Measurements from ENCODE around the gene TBX15.

The TBX15 gene

GRCh38 chr1:118914379-118915161, 73.6 kb downstream of the TBX15 start:
- no peak overlapping the region for H3K4me2 ChIP-seq (ENCODE audit: low read depth, low read length)
- H3K9ac ChIP-seq (ENCODE audit: low read length), result no peak overlapping the region
- no peak for TF ChIP-seq CTCF (IDR thresholded peaks at IDR 0.05; ENCODE audit: low read length)
- TF ChIP-seq EZH2phosphoT487 (IDR thresholded peaks at IDR 0.05; ENCODE audit: low read length), result no peak
- TF ChIP-seq EZH2 (optimal IDR thresholded peaks at IDR 0.05; ENCODE audit: low read depth, low read length), result no peak
- H4K20me1 ChIP-seq (ENCODE audit: insufficient read depth, low read length), result no peaks in the 10 kb centered on the region
- no peak overlapping the region for H3K27ac ChIP-seq (ENCODE audit: low read length)
- no peaks in the 10 kb centered on the region for H3K79me2 ChIP-seq (ENCODE audit: low read length)
- no peaks in the 10 kb centered on the region for H3K27me3 ChIP-seq (replicated peaks; ENCODE audit: insufficient read depth, low read length)
- H3F3A ChIP-seq (ENCODE audit: insufficient read depth, low read length), result no peaks in the 10 kb centered on the region; the same call in none of the 2 replicates
- DNase-seq, result no peak
- H2AFZ ChIP-seq (ENCODE audit: low read length), result no peak overlapping the region
- H3K4me3 ChIP-seq (ENCODE audit: low read length), result no peak overlapping the region
- H3K9me3 ChIP-seq (replicated peaks; ENCODE audit: insufficient read depth, low read length), result no peaks in the 10 kb centered on the region
- H3K36me3 ChIP-seq (replicated peaks; ENCODE audit: insufficient read depth, low read length), result no peaks in the 10 kb centered on the region
- peaks cover 16% of the 10 kb centered on the region for H3K4me1 ChIP-seq (ENCODE audit: low read length)
- no peaks in the 10 kb centered on the region for H3K9me2 ChIP-seq (replicated peaks; ENCODE audit: insufficient read depth, low read length)

- H4K20me1 ChIP-seq (ENCODE audit: insufficient read depth, low read length), result no peaks in the 10 kb centered on the region
- no peaks in the 10 kb centered on the region for H3F3A ChIP-seq (ENCODE audit: insufficient read depth, low read length)
- TF ChIP-seq EZH2 (optimal IDR thresholded peaks at IDR 0.05; ENCODE audit: low read depth, low read length) (no peak), EZH2phosphoT487 (IDR thresholded peaks at IDR 0.05; ENCODE audit: low read length) (no peak), CTCF (IDR thresholded peaks at IDR 0.05; ENCODE audit: low read length) (no peak)
- H3K9me3 ChIP-seq (replicated peaks; ENCODE audit: insufficient read depth, low read length), result no peaks in the 10 kb centered on the region
- no peaks in the 10 kb centered on the region for H3K36me3 ChIP-seq (replicated peaks; ENCODE audit: insufficient read depth, low read length)
- peaks cover 10% of the 10 kb centered on the region for H3K4me1 ChIP-seq (ENCODE audit: low read length)
- H3K27ac ChIP-seq (ENCODE audit: low read length), result no peak overlapping the region
- H3K27me3 ChIP-seq (replicated peaks; ENCODE audit: insufficient read depth, low read length), result no peaks in the 10 kb centered on the region
- no peak for DNase-seq
- H3K4me2 ChIP-seq (ENCODE audit: low read depth, low read length), result no peak overlapping the region
- H3K9me2 ChIP-seq (replicated peaks; ENCODE audit: insufficient read depth, low read length), result no peaks in the 10 kb centered on the region
- H3K9ac ChIP-seq (ENCODE audit: low read length), result no peak overlapping the region
- H3K4me3 ChIP-seq (ENCODE audit: low read length), result no peak overlapping the region
- no peaks in the 10 kb centered on the region for H3K79me2 ChIP-seq (ENCODE audit: low read length)
- H2AFZ ChIP-seq (ENCODE audit: low read length), result no peak overlapping the region
Observed at GRCh38 chr1:118913818-118914217, 74.3 kb downstream of the TBX15 start.

GRCh38 chr1:118912574-118912973, 75.6 kb downstream of the TBX15 start:
- H3K4me3 ChIP-seq (ENCODE audit: low read length), result no peak overlapping the region
- 0 out of 2 replicates have a peak, but pooled peaks cover under 1% of the 10 kb centered on the region for H3K4me1 ChIP-seq (ENCODE audit: low read length)
- peak overlapping the region; percentile 27; the same call in 1 of the 2 replicates for H2AFZ ChIP-seq (ENCODE audit: low read length)
- no peaks in the 10 kb centered on the region for H3K9me2 ChIP-seq (replicated peaks; ENCODE audit: insufficient read depth, low read length)
- no peaks in the 10 kb centered on the region for H3K79me2 ChIP-seq (ENCODE audit: low read length)
- no peaks in the 10 kb centered on the region for H3K36me3 ChIP-seq (replicated peaks; ENCODE audit: insufficient read depth, low read length)
- H3K27ac ChIP-seq (ENCODE audit: low read length), result no peak overlapping the region
- H3K4me2 ChIP-seq (ENCODE audit: low read depth, low read length), result no peak overlapping the region
- no peaks in the 10 kb centered on the region for H3K27me3 ChIP-seq (replicated peaks; ENCODE audit: insufficient read depth, low read length)
- H3F3A ChIP-seq (ENCODE audit: insufficient read depth, low read length), result no peaks in the 10 kb centered on the region
- no peaks in the 10 kb centered on the region for H3K9me3 ChIP-seq (replicated peaks; ENCODE audit: insufficient read depth, low read length)
- H4K20me1 ChIP-seq (ENCODE audit: insufficient read depth, low read length), result no peaks in the 10 kb centered on the region
- no peak overlapping the region for H3K9ac ChIP-seq (ENCODE audit: low read length)
- DNase-seq, result peak; percentile 10
- no peak for TF ChIP-seq EZH2 (optimal IDR thresholded peaks at IDR 0.05; ENCODE audit: low read depth, low read length)
- no peak for TF ChIP-seq CTCF (IDR thresholded peaks at IDR 0.05; ENCODE audit: low read length)
- TF ChIP-seq EZH2phosphoT487 (IDR thresholded peaks at IDR 0.05; ENCODE audit: low read length), result no peak
